GM18499 (cell line): ENCODE data around the gene PLXND1.
"Not testable (repeated sequence)": the region's sequence is repeated elsewhere in the genome, so short reads cannot be mapped to it uniquely, and the experiment has no call there.

Source experiments
- ATAC-seq: cut with Tn5 transposase; IDR thresholded peaks from one replicate; pipeline ENCODE4 v1.9.1; 2021; ENCODE audit warnings: moderate number of reproducible peaks; ENCODE audit not compliant: insufficient read depth, unreplicated experiment

The PLXND1 gene

DNA sequence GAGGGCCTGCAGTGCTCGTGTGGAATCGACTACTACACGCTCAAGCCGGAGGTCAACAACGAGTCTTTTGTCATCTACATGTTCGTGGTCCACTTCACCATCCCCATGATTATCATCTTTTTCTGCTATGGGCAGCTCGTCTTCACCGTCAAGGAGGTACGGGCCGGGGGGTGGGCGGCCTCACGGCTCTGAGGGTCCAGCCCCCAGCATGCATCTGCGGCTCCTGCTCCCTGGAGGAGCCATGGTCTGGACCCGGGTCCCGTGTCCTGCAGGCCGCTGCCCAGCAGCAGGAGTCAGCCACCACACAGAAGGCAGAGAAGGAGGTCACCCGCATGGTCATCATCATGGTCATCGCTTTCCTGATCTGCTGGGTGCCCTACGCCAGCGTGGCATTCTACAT, 74.2 kb downstream of the PLXND1 start:
- no peak for ATAC-seq

DNA sequence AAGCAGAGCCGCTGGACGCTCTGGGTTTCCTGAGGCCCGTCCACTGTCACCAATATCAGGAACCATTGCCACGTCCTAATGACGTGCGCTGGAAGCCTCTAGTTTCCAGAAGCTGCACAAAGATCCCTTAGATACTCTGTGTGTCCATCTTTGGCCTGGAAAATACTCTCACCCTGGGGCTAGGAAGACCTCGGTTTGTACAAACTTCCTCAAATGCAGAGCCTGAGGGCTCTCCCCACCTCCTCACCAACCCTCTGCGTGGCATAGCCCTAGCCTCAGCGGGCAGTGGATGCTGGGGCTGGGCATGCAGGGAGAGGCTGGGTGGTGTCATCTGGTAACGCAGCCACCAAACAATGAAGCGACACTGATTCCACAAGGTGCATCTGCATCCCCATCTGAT, 74.8 kb downstream of the PLXND1 start:
- ATAC-seq = no peak

GRCh38 chr3:129530821-129531220, 75.7 kb downstream of the PLXND1 start:
- ATAC-seq = no peak

- ATAC-seq = no peak
Observed at GRCh38 chr3:129530251-129530791, 76.2 kb downstream of the PLXND1 start.

GRCh38 chr3:129529436-129530210, 76.9 kb downstream of the PLXND1 start:
- no peak for ATAC-seq

- ATAC-seq = no peak
Observed at GRCh38 chr3:129528589-129529100, 77.8 kb downstream of the PLXND1 start, which contains the start of gene RHO. TSS of gene RHO (plus strand) at chr3:129528639. CDS start at chr3:129528734, 95 bp downstream.

GRCh38 chr3:129527262-129527661, 79.2 kb downstream of the PLXND1 start:
- ATAC-seq = no peak

- peak; percentile 94 for ATAC-seq
Observed at GRCh38 chr3:129526121-129526900, 80.2 kb downstream of the PLXND1 start.

GRCh38 chr3:129525341-129525968, 81.0 kb downstream of the PLXND1 start:
- ATAC-seq = no peak

DNA sequence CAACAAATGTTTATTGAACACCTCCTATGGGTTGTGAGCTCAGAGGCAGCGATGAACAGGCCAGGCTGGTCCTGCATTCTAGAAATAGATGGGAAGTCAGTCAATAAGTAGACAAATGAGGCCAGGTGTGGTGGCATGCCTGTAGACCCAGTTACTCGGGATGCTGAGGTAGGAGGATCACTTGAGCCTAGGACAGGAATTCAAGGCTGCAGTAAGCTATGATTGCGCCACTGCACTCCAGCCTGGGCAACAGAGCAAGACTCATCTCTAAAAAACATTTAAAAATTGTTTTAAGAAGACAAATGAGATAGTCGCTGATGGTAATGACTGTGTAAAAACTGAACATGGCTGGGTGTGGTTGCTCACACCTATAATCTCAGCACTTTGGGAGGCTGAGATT, 82.4 kb downstream of the PLXND1 start:
- no peak for ATAC-seq

DNA sequence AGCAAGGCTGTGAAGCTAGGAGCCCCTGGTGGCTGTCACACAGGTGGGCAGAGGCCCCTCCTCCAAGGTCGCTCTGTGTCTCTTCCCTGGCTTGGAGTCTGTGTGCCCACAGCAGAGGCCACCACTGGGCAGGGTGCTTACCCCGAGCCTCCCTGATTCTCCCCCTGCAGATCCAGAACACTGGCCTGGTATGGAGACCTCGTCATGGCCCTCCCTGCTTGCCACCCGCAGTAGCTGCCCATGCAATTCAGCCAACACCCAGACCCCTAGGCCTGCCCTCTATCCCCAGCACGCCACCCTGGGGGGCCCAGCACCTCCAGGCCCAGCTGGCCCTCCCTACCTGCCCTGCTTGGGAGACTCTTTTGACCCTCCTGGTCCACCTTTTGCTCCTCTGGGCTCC, 83.5 kb downstream of the PLXND1 start:
- ATAC-seq = no peak

- ATAC-seq = no peak
Observed at GRCh38 chr3:129521611-129522010, 84.9 kb downstream of the PLXND1 start.

- ATAC-seq = no peak
Observed at GRCh38 chr3:129520960-129521359, 85.5 kb downstream of the PLXND1 start.

DNA sequence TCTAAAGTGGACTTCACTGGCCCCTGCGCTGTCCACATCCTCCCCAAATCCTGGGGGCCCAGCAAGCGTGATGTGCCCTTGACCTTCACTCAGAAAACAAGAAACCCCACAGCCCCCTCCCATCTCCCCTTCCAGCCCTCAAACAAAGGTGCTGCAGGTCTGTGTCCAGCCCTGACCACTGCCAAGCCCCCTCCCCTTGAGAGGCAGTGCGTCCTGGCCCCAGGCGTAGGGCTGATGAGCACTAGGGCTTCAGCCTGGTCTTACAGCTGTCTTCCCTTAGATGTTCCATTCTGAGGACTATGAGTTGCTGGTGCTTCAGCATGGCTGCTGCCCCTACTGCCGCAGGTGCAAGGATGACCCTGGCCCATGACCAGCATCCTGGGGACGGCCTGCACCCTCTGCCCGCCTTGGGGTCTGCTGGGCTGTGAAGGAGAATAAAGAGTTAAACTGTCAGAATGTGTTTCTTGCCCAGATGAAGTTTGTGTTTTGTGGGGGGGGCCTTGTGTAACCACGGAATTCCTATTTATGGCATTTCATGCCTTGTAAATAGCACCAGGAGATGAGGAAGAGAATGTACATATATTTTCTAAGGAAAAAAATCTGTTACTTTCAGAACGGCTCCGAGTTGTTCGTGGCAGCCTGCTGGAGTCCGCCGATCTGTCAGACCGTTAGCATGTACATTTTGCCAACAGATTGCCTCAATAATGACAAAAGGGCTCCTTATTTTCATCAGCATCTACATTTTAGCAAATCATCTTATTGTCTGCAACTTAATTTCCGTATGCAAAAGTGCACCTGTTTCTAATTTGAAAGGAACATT, 86.4 kb downstream of the PLXND1 start:
- ATAC-seq = no peak

DNA sequence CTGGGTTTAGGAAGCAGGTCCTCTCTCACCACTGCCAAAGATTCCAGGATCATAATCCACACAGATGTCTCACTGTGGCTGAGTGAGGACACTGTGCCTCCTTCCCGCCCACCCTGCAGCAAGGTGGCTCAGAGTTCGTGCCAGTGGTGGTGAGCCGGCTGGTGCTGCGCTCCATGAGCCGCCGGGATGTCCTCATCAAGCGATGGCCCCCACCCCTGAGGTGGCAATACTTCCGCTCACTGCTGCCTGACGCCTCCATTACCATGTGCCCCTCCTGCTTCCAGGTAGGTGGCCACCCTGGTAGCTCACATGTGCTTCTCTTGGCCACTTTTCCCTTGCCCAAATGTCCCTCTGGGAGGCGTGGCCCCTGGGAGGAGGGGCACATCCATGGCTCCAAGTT, 87.0 kb downstream of the PLXND1 start:
- ATAC-seq = no peak

DNA sequence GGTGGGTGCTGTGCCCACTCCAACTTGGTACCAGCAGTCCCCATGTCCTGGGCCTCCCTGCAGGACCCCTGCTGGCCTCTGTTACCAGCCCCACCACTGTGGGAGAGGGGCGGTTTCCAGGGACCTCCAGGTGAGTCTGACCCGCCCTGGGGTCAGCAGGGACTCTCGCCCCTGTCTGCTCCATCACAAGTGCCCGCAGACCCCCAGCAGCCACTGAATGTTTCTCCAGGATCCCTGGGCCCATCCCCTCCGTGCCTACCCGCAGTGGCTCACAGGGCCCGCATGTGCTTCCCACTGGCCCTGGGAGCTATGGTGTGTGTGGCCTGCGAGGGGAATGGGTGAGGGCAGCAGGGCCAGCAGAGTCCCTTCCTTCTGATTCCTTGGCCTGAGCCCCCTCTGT, 87.9 kb downstream of the PLXND1 start:
- ATAC-seq = no peak

- ATAC-seq = no peak
Observed at GRCh38 chr3:129518038-129518561, 88.4 kb downstream of the PLXND1 start.

DNA sequence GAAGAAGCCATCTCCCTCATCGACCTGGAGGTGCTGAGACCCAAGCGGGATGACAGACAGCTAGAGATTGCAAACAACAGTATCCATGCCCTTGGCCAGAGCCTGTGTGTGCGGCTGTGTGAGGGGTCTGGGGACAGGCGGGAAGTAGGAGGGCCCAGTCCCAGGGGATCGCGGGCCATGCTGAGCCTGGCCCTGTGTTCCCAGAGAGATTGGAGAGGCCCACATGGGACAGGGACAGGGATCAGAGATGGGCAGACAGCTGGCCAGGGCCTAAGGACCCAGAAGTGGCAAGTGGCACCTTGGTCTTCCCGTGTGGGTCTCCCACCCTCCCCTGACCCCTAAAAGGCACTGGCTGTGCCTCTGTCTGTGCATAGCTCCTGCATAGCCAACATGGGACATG, 89.0 kb downstream of the PLXND1 start:
- no peak for ATAC-seq

- ATAC-seq = not testable (repeated sequence)
Observed at GRCh38 chr3:129515821-129516432, 90.5 kb downstream of the PLXND1 start.
